Uterus (tissue), 4 donors: Measurements from ENCODE around the gene SPPL2C. TPM values are rescaled to one million over a fixed set of nuclear protein-coding genes. Genes with fewer than 3 reads are reported as not detected.
"Not testable (repeated sequence)": the region's sequence is repeated elsewhere in the genome, so short reads cannot be mapped to it uniquely, and the experiment has no call there.

Experiments
- DNase-seq, 2 donors: peaks; one replicate each; pipeline ENCODE4 v3.0.0-alpha.2; 2019 to 2020
- H3K27ac ChIP-seq, 2 donors: fragments of 200-600 bp; sonication (generic); 1 replicate in 1 of 2; 2 replicates in 1 of 2; pipeline ENCODE4 v1.5.1; 2016 to 2018
- H3K27me3 ChIP-seq, 2 donors: fragments of 200-600 bp; sonication (generic); one replicate each; pipeline ENCODE4 v1.5.1; 2018 to 2019; ENCODE audit warnings: control low read depth in 1 of 2
- H3K36me3 ChIP-seq, 2 donors: fragments of 200-600 bp; sonication (generic); one replicate each; pipeline ENCODE4 v1.5.1; 2019; ENCODE audit warnings: control low read depth in 1 of 2
- H3K4me1 ChIP-seq, 2 donors: fragments of 200-600 bp; sonication (generic); one replicate each; pipeline ENCODE4 v1.5.1; 2018 to 2019; ENCODE audit warnings: control low read depth in 1 of 2
- H3K4me3 ChIP-seq, 2 donors: fragments of 200-600 bp; sonication (generic); 1 replicate in 1 of 2; 2 replicates in 1 of 2; pipeline ENCODE4 v1.5.1; 2018 to 2019; ENCODE audit warnings: mild to moderate bottlenecking in 1 of 2
- H3K9me3 ChIP-seq, 2 donors: fragments of 200-600 bp; sonication (generic); one replicate each; pipeline ENCODE4 v1.5.1; 2019; ENCODE audit warnings: control low read depth in 1 of 2
- POLR2A ChIP-seq, 2 donors: fragments of 450-650 bp; IDR thresholded peaks; one replicate each; pipeline ENCODE4 v1.6.1; 2016; ENCODE audit warnings: antibody characterized with exemption in 2 of 2, mild to moderate bottlenecking in 1 of 2, moderate library complexity in 1 of 2
- intact Hi-C: fragments of 100-400 bp; cut with DNase I; formaldehyde crosslinking; loops from one replicate; pipeline ENCODE4 v1.15.1; 2023; ENCODE audit warnings: low total_unique reads
- total RNA-seq, 4 donors: library from RNA; depleted of rRNA in 3 of 4; stranded (reverse); fragments of >200 nt in 3 of 4; gene quantifications; one replicate each; pipeline versions ENCODE4 v1.1.0 to v1.2.4, GENCODE V29; 2014 to 2023
- TF ChIP-seq, protein P1 (sequence below), 4 experiments: fragments of 200-600 bp in 2 of 4; fragments of 450-650 bp in 2 of 4; sonication (generic) in 2 of 4; IDR thresholded peaks; one replicate each; pipeline ENCODE4 v1.5.1; 2016 to 2019; ENCODE audit warnings: antibody characterized with exemption in 4 of 4, mild to moderate bottlenecking in 2 of 4, moderate library complexity in 1 of 4
- donor health status: DM: yes; HTN: yes; CAD: no.

The SPPL2C gene
- total RNA-seq, 4 donors from 2014 or later = not detected

DNA sequence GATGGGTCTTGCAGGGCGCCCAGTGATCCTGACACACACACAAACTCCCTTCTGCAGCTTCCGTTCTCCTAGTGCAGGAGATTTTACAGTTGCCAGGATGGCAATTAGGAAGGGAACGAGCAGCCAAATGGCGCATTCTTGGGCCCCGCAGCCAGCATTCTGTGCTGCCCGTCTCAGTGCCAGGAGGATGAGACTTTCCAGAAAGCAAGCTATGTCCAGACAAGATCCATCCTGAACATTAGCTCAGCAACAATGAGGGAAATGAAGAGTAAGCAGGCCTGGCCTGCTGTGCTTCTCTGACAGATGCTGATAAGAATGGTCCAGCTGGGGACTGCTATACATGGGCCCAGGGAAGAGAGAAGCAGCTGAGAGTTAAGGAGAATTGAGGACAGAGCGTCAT lies 16.5 kb downstream of the SPPL2C start:
- TF ChIP-seq, protein P1, sequence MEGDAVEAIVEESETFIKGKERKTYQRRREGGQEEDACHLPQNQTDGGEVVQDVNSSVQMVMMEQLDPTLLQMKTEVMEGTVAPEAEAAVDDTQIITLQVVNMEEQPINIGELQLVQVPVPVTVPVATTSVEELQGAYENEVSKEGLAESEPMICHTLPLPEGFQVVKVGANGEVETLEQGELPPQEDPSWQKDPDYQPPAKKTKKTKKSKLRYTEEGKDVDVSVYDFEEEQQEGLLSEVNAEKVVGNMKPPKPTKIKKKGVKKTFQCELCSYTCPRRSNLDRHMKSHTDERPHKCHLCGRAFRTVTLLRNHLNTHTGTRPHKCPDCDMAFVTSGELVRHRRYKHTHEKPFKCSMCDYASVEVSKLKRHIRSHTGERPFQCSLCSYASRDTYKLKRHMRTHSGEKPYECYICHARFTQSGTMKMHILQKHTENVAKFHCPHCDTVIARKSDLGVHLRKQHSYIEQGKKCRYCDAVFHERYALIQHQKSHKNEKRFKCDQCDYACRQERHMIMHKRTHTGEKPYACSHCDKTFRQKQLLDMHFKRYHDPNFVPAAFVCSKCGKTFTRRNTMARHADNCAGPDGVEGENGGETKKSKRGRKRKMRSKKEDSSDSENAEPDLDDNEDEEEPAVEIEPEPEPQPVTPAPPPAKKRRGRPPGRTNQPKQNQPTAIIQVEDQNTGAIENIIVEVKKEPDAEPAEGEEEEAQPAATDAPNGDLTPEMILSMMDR (IDR thresholded peaks at IDR 0.05) = no peak
- no peak for TF ChIP-seq POLR2A (IDR thresholded peaks at IDR 0.05)
- no peaks in the 10 kb centered on the region for H3K4me1 ChIP-seq
- no peak overlapping the region for H3K27ac ChIP-seq
- no peak for DNase-seq
- H3K36me3 ChIP-seq = no peaks in the 10 kb centered on the region
- intact Hi-C loops = no loop called here
- H3K9me3 ChIP-seq = no peaks in the 10 kb centered on the region
- no peak overlapping the region for H3K4me3 ChIP-seq
- H3K27me3 ChIP-seq = no peaks in the 10 kb centered on the region

DNA sequence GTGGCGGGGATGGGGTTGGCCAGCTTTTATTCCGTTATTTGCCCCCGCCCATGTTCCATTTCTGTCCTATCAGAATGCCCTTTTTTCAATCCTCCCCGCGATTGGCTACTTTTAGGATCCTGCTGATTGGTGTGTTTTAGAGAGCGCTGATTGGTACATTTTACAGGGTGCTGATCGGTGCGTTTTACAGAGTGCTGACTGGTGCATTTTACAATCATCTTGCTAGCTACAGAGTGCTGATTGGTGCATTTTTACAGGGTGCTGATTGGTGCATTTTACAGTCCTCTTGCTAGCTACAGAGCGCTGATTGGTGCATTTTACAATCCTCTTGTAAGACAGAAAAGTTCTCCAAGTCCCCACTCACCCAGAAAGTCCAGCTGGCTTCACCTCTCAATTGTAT lies 17.4 kb downstream of the SPPL2C start:
- intact Hi-C loops, H3K27ac ChIP-seq, H3K36me3 ChIP-seq, DNase-seq, H3K4me3 ChIP-seq, H3K9me3 ChIP-seq, H3K27me3 ChIP-seq, H3K4me1 ChIP-seq: not testable (repeated sequence)

DNA sequence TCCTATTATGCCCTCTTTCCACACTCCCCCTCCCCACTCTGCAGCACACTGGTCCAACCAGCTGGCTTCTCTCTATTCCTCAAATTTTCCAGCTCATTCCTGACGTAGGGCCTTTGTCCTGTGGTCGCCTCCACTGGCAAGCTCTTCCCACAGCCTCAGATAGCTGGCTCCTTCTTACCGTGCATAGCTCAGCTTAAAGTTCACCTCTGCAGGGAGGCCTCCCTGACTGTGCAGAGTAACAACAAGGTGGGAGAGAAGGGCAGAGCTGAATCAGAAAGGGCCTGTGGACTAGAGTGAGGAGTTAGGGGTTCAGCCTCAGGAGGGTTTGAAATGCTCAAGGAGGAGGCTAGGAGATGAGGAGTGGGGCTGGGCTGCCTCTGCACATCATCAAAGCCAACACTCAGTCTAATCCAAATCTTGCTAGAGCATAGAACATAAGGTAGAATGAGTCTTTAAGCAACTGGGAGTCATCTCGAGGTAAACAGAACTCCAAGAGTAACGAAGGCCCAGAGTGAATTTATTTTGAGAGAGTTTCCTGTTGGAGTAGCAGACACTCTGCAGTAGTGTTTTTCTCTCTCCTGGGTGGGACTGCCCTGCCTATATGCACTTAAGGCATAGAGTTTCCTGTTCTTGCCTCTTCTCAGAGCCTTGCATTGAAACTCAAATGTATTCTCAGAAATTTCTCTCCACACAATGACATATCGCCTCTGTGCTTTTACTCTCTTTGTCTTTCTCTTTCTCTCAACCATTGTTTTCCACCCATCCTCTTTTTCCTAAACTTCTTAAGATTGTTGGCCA lies 19.4 kb downstream of the SPPL2C start:
- H3K9me3 ChIP-seq = no peaks in the 10 kb centered on the region
- no peak for DNase-seq
- no peaks in the 10 kb centered on the region for H3K27me3 ChIP-seq
- no peaks in the 10 kb centered on the region for H3K4me1 ChIP-seq
- TF ChIP-seq, protein P1 (IDR thresholded peaks at IDR 0.05) = no peak
- no peak for TF ChIP-seq POLR2A (IDR thresholded peaks at IDR 0.05)
- H3K27ac ChIP-seq = no peak overlapping the region
- intact Hi-C loops = no loop called here
- no peak overlapping the region for H3K4me3 ChIP-seq
- H3K36me3 ChIP-seq = no peaks in the 10 kb centered on the region

DNA sequence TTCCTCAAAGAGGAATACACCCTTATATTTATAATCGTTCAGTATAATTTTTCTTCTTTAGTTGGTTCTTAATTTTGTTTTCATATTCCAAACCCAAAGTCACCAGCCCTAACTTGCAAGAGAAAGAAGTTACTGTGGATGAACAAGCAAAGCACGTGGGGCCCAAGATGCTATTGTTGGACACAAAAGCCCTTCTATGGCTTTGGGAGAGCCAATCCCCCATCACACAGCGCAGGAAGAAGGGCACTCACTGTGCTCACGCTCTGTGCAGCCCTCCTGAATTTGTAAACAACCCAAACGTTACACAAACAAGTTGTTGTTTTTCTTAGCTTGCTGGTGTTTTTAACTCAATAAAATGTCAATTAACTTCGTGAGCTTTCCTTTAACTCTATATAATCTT lies 22.5 kb downstream of the SPPL2C start:
- intact Hi-C loops = no loop called here
- Histone ChIP-seq H3K27me3 (no peaks in the 10 kb centered on the region), H3K4me1 (no peaks in the 10 kb centered on the region), H3K4me3 (no peak overlapping the region), H3K9me3 (no peaks in the 10 kb centered on the region), H3K27ac (no peak overlapping the region), H3K36me3 (no peaks in the 10 kb centered on the region)
- TF ChIP-seq POLR2A (IDR thresholded peaks at IDR 0.05) = no peak
- TF ChIP-seq, protein P1 (IDR thresholded peaks at IDR 0.05) = no peak
- no peak for DNase-seq

DNA sequence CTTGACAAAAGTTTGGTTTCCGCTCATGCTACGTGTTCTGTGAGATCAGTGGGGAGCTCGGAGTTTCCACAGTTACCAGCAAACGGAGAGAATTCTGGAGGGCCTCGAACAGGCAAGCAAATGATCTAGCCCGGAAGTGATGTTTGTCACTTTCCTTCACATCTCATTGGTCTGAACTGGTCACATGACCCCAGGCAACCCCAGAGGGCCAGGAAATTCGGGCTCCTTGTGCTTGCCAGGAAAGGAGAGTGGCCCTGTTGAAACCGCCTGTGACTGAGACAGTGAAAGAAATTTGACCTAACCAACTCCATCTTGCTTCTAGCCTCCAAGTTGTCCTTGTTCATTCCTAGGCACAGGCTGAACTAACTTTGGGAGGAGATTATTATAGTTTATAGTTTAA lies 23.0 kb downstream of the SPPL2C start:
- DNase-seq = no peak
- TF ChIP-seq POLR2A (IDR thresholded peaks at IDR 0.05) = no peak
- TF ChIP-seq, protein P1 (IDR thresholded peaks at IDR 0.05) = no peak
- H3K4me3 ChIP-seq = no peak overlapping the region
- H3K9me3 ChIP-seq = no peaks in the 10 kb centered on the region
- no peaks in the 10 kb centered on the region for H3K36me3 ChIP-seq
- H3K4me1 ChIP-seq = no peaks in the 10 kb centered on the region
- H3K27me3 ChIP-seq = no peaks in the 10 kb centered on the region
- no peak overlapping the region for H3K27ac ChIP-seq
- intact Hi-C loops = no loop called here
